ENCODE results near the gene EIF2B4. TPM values are rescaled to one million over a fixed set of nuclear protein-coding genes. Genes with fewer than 3 reads are reported as not detected.

The EIF2B4 gene
- total RNA-seq, 4 donors from 2014 or later = 12.0 to 36.7 (median 27.5) TPM

- Histone ChIP-seq H3K27me3 (no peaks in the 10 kb centered on the region), H3K27ac (no peak overlapping the region), H3K36me3 (peaks cover 0 to 70% (median 32%) of the 10 kb centered on the region in 4 donors), H3K4me3 (no peak overlapping the region), H3K4me1 (no peaks in the 10 kb centered on the region), H3K9me3 (no peaks in the 10 kb centered on the region)
- WGBS, 2 donors (ENCODE audit: low coverage in 1 of 2) = 98% methylated on average over 3 of the region's 3 CpGs; no CpG with 5 or more reads in 1 of the 2 donors
- DNase-seq = no peak
- intact Hi-C loops (cut with DNase I; ENCODE audit: low total_unique reads) = no loop called here
- in situ Hi-C loops (cut with MboI; ENCODE audit: low pct_ligation_motif_present in 1 of 4, low pct_unique_long_range_greater_than_20kb in 1 of 4, low sequenced_read_pairs in 3 of 4) = no loop called here
- TF ChIP-seq CTCF (IDR thresholded peaks at IDR 0.05) (no peak), EP300 (IDR thresholded peaks at IDR 0.05; ENCODE audit: low read depth) (no peak), POLR2AphosphoS5 (IDR thresholded peaks at IDR 0.05) (no peak), POLR2A (IDR thresholded peaks at IDR 0.05) (no peak)
Observed at GRCh38 chr2:27335311-27335710, 34.8 kb downstream of the EIF2B4 start.

DNA sequence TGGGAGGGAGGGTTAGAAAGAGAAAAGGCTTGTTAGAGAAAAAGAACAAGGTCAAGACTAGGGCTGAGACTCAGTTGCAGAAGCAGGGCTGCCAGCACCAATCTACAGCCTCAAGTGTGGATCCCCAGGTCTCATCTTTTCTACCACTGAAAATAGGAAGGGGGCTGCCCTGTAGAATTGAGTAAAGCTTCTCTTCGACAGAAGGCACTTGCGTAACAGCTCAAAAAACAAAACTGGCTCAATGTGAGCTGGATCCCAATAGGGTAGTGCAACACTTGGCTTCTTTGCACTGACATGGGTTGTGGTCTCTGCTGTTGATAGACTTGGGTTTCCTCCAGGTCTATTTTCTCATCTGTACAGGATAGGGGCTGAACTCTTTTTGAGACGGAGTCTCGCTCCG lies 45.4 kb downstream of the EIF2B4 start:
- DNase-seq = no peak
- no peaks in the 10 kb centered on the region for H3K27me3 ChIP-seq
- H3K4me1 ChIP-seq = peaks cover 7 to 22% (median 18%) of the 10 kb centered on the region in 4 donors
- in situ Hi-C loops (cut with MboI; ENCODE audit: low pct_ligation_motif_present in 1 of 4, low pct_unique_long_range_greater_than_20kb in 1 of 4, low sequenced_read_pairs in 3 of 4) (no loop called here), intact Hi-C loops (cut with DNase I; ENCODE audit: low total_unique reads) (no loop called here)
- peaks cover 0 to 33% (median 13%) of the 10 kb centered on the region in 4 donors for H3K36me3 ChIP-seq
- no peak overlapping the region for H3K4me3 ChIP-seq
- TF ChIP-seq POLR2AphosphoS5 (IDR thresholded peaks at IDR 0.05) (no peak), EP300 (IDR thresholded peaks at IDR 0.05; ENCODE audit: low read depth) (no peak), CTCF (IDR thresholded peaks at IDR 0.05) (no peak), POLR2A (IDR thresholded peaks at IDR 0.05) (no peak)
- WGBS, 2 donors (ENCODE audit: low coverage in 1 of 2) = 91 to 92% methylated on average over 2 to 5 of the region's 5 CpGs
- no peak overlapping the region for H3K27ac ChIP-seq
- no peaks in the 10 kb centered on the region for H3K9me3 ChIP-seq

DNA sequence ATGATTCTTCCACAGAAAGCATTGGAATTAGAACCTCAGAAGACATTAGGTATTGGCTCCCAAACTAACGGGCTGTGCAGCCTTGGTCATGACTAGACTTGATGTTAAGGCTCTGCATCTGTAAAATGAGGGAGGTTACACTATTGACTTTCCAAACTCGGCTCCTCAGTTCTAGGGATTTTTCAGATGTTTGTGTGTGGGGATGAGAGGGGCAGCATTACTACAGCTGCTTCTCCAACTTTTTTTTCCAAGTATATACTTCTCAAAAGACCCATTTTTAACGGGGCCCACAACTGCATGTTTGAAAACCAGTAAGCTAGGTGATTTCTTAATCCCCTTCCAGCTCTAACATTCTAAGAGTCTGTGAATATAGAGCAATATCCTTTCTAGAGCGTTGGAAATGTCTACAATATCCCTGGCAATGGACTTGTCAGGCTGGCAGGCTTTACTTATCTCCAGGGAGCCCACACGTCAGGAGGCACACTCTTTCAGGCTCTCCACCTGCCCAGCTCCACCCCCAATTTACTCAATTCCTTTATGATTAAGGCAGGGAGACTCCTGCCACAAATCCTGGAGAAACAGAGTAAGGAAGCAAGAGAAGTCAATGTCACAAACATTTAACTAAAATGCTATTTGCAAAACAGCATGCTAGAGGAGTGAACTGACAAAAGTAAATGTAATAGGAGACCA lies 46.4 kb downstream of the EIF2B4 start:
- peak overlapping the region; percentile 90 to 94 (median 92) for H3K27ac ChIP-seq
- H3K27me3 ChIP-seq = no peaks in the 10 kb centered on the region
- peaks cover 0 to 23% (median 9%) of the 10 kb centered on the region in 4 donors for H3K36me3 ChIP-seq
- TF ChIP-seq POLR2AphosphoS5 (IDR thresholded peaks at IDR 0.05) (no peak), POLR2A (IDR thresholded peaks at IDR 0.05) (no peak), CTCF (IDR thresholded peaks at IDR 0.05) (no peak), EP300 (IDR thresholded peaks at IDR 0.05; ENCODE audit: low read depth) (no peak)
- H3K4me3 ChIP-seq = peak overlapping the region; percentile 71 to 76 (median 73)
- WGBS, 2 donors (ENCODE audit: low coverage in 1 of 2) = 13 to 16% methylated on average over 4 to 5 of the region's 5 CpGs
- in situ Hi-C loops (cut with MboI; ENCODE audit: low pct_ligation_motif_present in 1 of 4, low pct_unique_long_range_greater_than_20kb in 1 of 4, low sequenced_read_pairs in 3 of 4) = no loop called here
- H3K4me1 ChIP-seq = peaks cover 7 to 22% (median 18%) of the 10 kb centered on the region in 4 donors
- intact Hi-C loops (cut with DNase I; ENCODE audit: low total_unique reads) = no loop called here
- DNase-seq = no peak
- H3K9me3 ChIP-seq = no peaks in the 10 kb centered on the region

DNA sequence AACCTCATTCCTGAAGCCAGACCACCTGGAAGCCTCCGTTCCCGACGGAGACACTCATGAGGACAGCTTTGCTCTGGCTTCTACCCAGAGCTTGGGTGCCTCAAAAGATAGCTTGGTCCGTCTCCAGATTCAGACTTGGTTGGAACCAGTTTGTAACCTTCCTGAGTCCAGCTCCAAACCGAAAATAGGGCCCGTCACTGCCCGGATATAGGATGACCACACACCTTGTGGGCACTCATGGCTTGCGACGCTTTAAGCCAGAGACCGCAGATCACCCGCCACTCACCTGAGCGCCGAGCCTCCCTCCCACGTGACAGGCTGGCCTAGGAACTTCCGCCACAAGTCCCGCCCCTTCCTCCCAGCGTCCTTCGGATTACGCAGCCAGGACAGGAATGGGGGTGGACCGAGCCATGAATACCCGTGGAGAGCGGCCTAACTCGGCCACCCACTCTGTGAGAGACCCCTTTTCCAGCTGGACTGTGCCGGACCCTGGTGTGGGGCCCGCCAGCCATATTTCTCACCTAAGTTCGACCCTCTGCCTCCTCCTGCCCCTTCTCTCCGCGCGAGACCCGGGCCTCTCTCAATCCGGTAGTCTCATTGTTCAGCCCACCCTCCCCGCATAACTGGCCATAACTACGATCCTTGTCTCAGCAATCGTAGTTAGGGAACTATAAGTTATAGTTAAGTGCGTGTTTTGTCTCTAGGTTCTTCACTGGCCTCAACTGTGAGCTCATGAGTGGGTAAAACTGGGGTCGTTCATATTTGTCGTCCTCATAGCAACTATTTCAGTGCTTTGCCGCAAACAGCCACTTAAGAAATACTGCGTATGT lies 47.2 kb downstream of the EIF2B4 start, which contains the start of gene MPV17:
Gene MPV17, minus strand, starts transcription at position 332 of the 830 bp plus-strand sequence. CDS start 580 bp downstream, outside the sequence.
- in situ Hi-C loops (cut with MboI; ENCODE audit: low pct_ligation_motif_present in 1 of 4, low pct_unique_long_range_greater_than_20kb in 1 of 4, low sequenced_read_pairs in 3 of 4) (no loop called here), intact Hi-C loops (cut with DNase I; ENCODE audit: low total_unique reads) (no loop called here)
- H3K4me3 ChIP-seq = peak within 1 kb of the TSS; percentile 71 to 76 (median 73)

More for the DNA sequence above, 47.2 kb downstream of the EIF2B4 start, which contains the start of gene MPV17:
- no peaks in the 10 kb centered on the region for H3K9me3 ChIP-seq
- H3K27ac ChIP-seq = peak within 1 kb of the TSS; percentile 90 to 94 (median 92)
- 0% methylated on average over 3 to 28 of the region's 39 CpGs for WGBS, 2 donors (ENCODE audit: low coverage in 1 of 2)
- peaks cover 7 to 22% (median 18%) of the 10 kb centered on the region in 4 donors for H3K4me1 ChIP-seq
- no peak for TF ChIP-seq EP300 (IDR thresholded peaks at IDR 0.05; ENCODE audit: low read depth)
- peak; percentile 79 to 93 (median 93) for TF ChIP-seq POLR2AphosphoS5 (IDR thresholded peaks at IDR 0.05)
- TF ChIP-seq CTCF (IDR thresholded peaks at IDR 0.05) = no peak
- TF ChIP-seq POLR2A (IDR thresholded peaks at IDR 0.05) = peak; percentile 84
- DNase-seq = peak; percentile 94
- H3K27me3 ChIP-seq = no peaks in the 10 kb centered on the region
- H3K36me3 ChIP-seq = peaks cover 0 to 16% (median 5%) of the 10 kb centered on the region in 4 donors

Measured in transverse colon (tissue), 4 donors.